Thyroid gland (tissue), 4 donors: ENCODE measurements around the gene KRTAP12-3. TPM values are rescaled to one million over a fixed set of nuclear protein-coding genes. Genes with fewer than 3 reads are reported as not detected.
"Not testable (repeated sequence)": the region's sequence is repeated elsewhere in the genome, so short reads cannot be mapped to it uniquely, and the experiment has no call there.

Experiments
- DNase-seq, 2 donors: peaks; one replicate each; pipeline ENCODE4 v3.0.0-alpha.2; 2019
- H3K27ac ChIP-seq, 3 donors: fragments of 200-600 bp; sonication (generic); 1 replicate in 2 of 3; 2 replicates in 1 of 3; pipeline ENCODE4 v1.5.1; 2016 to 2019; ENCODE audit warnings: mild to moderate bottlenecking in 1 of 3, moderate library complexity in 1 of 3
- H3K27me3 ChIP-seq: fragments of 200-600 bp; sonication (generic); one replicate; pipeline ENCODE4 v1.5.1; 2019
- H3K36me3 ChIP-seq, 2 donors: fragments of 200-600 bp; sonication (generic); one replicate each; pipeline ENCODE4 v1.5.1; 2016 to 2019
- H3K4me1 ChIP-seq, 2 donors: fragments of 200-600 bp; sonication (generic); one replicate each; pipeline ENCODE4 v1.5.1; 2017 to 2019
- H3K4me3 ChIP-seq, 3 donors: fragments of 200-600 bp; sonication (generic); replicated peaks in 1 of 3; 1 replicate in 2 of 3; 2 replicates in 1 of 3; pipeline ENCODE4 v1.5.1; 2016; ENCODE audit warnings: mild to moderate bottlenecking in 1 of 3
- H3K9me3 ChIP-seq: fragments of 200-600 bp; sonication (generic); one replicate; pipeline ENCODE4 v1.5.1; 2017
- POLR2A ChIP-seq, 2 donors: fragments of 450-650 bp; IDR thresholded peaks; one replicate each; pipeline ENCODE4 v1.6.1; 2017; ENCODE audit warnings: antibody characterized with exemption in 2 of 2, mild to moderate bottlenecking in 2 of 2, moderate library complexity in 1 of 2
- WGBS, 2 donors: methylation state at CpG; one replicate each; pipeline ENCODE4 v1.1.5; 2017; 5-methylcytosine and 5-hydroxymethylcytosine counted together
- intact Hi-C: fragments of 100-400 bp; cut with DNase I; formaldehyde crosslinking; loops from one replicate; pipeline ENCODE4 v1.15.1; 2023
- total RNA-seq, 4 donors: library from RNA; depleted of rRNA; stranded (reverse); fragments of >200 nt; gene quantifications; one replicate each; pipeline ENCODE4 v1.2.3, GENCODE V29; 2016
- TF ChIP-seq, protein P1 (sequence below), 6 experiments: fragments of 200-600 bp in 3 of 6; fragments of 450-650 bp in 3 of 6; sonication (generic) in 3 of 6; IDR thresholded peaks; one replicate each; pipeline ENCODE4 v1.5.1; 2016 to 2019; ENCODE audit warnings: antibody characterized with exemption in 6 of 6, mild to moderate bottlenecking in 2 of 6, inconsistent platforms in 1 of 6, moderate library complexity in 1 of 6

The KRTAP12-3 gene
- total RNA-seq, 4 donors from 2014 or later, result not detected

- TF ChIP-seq, protein P1, sequence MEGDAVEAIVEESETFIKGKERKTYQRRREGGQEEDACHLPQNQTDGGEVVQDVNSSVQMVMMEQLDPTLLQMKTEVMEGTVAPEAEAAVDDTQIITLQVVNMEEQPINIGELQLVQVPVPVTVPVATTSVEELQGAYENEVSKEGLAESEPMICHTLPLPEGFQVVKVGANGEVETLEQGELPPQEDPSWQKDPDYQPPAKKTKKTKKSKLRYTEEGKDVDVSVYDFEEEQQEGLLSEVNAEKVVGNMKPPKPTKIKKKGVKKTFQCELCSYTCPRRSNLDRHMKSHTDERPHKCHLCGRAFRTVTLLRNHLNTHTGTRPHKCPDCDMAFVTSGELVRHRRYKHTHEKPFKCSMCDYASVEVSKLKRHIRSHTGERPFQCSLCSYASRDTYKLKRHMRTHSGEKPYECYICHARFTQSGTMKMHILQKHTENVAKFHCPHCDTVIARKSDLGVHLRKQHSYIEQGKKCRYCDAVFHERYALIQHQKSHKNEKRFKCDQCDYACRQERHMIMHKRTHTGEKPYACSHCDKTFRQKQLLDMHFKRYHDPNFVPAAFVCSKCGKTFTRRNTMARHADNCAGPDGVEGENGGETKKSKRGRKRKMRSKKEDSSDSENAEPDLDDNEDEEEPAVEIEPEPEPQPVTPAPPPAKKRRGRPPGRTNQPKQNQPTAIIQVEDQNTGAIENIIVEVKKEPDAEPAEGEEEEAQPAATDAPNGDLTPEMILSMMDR (IDR thresholded peaks at IDR 0.05), result no peak
- TF ChIP-seq POLR2A (IDR thresholded peaks at IDR 0.05), result no peak
- Histone ChIP-seq H3K4me1 (no peaks in the 10 kb centered on the region), H3K4me3 (no peak overlapping the region), H3K27ac (no peak overlapping the region), H3K27me3 (no peaks in the 10 kb centered on the region), H3K9me3 (no peaks in the 10 kb centered on the region), H3K36me3 (no peaks in the 10 kb centered on the region)
- WGBS, 2 donors, result 53 to 73% methylated on average over 11 of the region's 11 CpGs
- intact Hi-C loops, result no loop called here
- DNase-seq, result no peak
These were observed 1.3 kb downstream of the KRTAP12-3 start for GRCh38 chr21:44658913-44659595.

GRCh38 chr21:44661567-44661966 is 3.8 kb downstream of the KRTAP12-3 start:
- DNase-seq, H3K4me3 ChIP-seq, H3K27ac ChIP-seq, intact Hi-C loops, H3K9me3 ChIP-seq, H3K36me3 ChIP-seq, H3K4me1 ChIP-seq, H3K27me3 ChIP-seq: not testable (repeated sequence)
- 61 to 73% methylated on average over 7 of the region's 7 CpGs for WGBS, 2 donors

- H3K27me3 ChIP-seq, result no peaks in the 10 kb centered on the region
- no peak for DNase-seq
- intact Hi-C loops, result no loop called here
- no peak for TF ChIP-seq POLR2A (IDR thresholded peaks at IDR 0.05)
- TF ChIP-seq, protein P1 (IDR thresholded peaks at IDR 0.05), result no peak
- no peaks in the 10 kb centered on the region for H3K4me1 ChIP-seq
- H3K27ac ChIP-seq, result no peak overlapping the region
- no peak overlapping the region for H3K4me3 ChIP-seq
- H3K36me3 ChIP-seq, result no peaks in the 10 kb centered on the region
- WGBS, 2 donors, result 93 to 95% methylated on average over 5 of the region's 5 CpGs
- no peaks in the 10 kb centered on the region for H3K9me3 ChIP-seq
These were observed 7.0 kb downstream of the KRTAP12-3 start for GRCh38 chr21:44664691-44665090.

DNA sequence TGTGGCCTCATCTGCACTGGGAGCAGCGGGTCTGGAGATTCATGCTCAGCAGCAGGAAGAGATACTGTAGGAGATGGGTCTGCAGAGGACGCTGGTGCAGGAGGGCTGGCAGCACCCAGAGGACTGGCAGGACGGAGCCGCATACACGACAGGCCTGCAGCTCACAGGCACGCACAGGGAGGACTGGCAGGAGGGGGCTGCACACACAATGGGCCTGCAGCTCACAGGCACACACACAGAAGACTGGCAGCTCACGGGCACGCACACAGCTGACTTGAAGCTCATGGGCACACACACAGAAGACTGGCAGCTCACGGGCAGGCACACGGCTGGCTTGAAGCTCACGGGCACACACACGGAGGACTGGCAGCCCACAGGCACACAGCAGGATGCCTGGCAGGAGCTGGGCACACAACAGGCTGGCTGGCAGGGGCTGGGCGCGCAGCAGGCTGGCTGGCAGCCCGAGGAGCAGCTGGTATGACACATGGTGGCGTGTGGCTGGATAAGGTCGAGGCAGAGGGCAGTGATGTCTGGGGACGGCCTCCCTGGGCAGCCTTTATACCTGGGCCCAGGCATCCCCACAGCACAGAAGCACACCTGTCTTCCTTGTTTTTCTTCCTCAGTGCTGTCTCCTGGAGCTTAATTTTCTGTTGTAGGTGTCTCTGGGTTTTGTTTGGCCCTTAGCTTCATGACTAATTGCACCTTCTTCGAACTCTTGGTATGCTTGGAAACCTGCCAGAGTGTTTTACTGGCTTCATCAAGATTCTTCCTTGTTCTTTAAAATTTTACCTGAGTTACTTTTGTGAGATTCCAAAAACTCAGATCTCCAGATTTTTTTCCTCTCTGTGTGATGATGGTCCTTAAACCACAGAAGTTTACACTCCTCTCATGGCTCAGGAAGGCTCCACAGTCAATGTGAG is 8.9 kb downstream of the KRTAP12-3 start, which contains the start of gene KRTAP12-2:
Gene KRTAP12-2, minus strand, starts transcription at position 527 of the 920 bp plus-strand sequence. Its CDS starts 41 bp downstream, at position 486.
- TF ChIP-seq, protein P1 (IDR thresholded peaks at IDR 0.05), result no peak
- no peak for TF ChIP-seq POLR2A (IDR thresholded peaks at IDR 0.05)
- H3K9me3 ChIP-seq, result no peaks in the 10 kb centered on the region
- H3K27ac ChIP-seq, result no peak within 1 kb of the TSS
- H3K4me1 ChIP-seq, result no peaks in the 10 kb centered on the region
- no peak for DNase-seq
- intact Hi-C loops, result no loop called here
- no peaks in the 10 kb centered on the region for H3K36me3 ChIP-seq
- WGBS, 2 donors, result 65 to 83% methylated on average over 9 to 19 of the region's 19 CpGs
- H3K4me3 ChIP-seq, result no peak within 1 kb of the TSS
- H3K27me3 ChIP-seq, result no peaks in the 10 kb centered on the region

DNA sequence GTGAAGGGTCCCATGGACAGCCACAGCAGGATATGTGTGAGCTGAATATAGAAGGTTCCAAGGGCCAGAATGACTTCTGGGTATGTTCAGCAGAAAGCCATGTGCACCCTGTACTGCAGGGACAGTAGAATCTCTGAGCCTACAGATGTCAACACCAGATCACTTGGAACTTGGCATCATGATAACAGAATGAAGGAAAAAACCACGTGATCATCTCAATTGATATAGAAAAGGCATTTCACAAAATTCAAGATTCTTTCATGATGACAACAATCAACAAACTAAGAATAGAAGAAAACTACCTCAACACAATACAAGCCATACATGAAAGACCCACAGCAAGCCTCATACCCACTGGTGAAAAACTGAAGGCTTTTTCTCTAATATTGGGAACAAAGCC is 9.9 kb downstream of the KRTAP12-3 start:
- 71 to 83% methylated on average over 1 of the region's 1 CpG for WGBS, 2 donors
- no peaks in the 10 kb centered on the region for H3K4me1 ChIP-seq
- no peak overlapping the region for H3K4me3 ChIP-seq
- no peaks in the 10 kb centered on the region for H3K9me3 ChIP-seq
- no peak overlapping the region for H3K27ac ChIP-seq
- no peak for TF ChIP-seq POLR2A (IDR thresholded peaks at IDR 0.05)
- no peak for DNase-seq
- intact Hi-C loops, result no loop called here
- no peaks in the 10 kb centered on the region for H3K36me3 ChIP-seq
- H3K27me3 ChIP-seq, result no peaks in the 10 kb centered on the region
